A673 (cell line): ENCODE data around the gene PARP6. TPM values are rescaled to one million over a fixed set of nuclear protein-coding genes. Genes with fewer than 3 reads are reported as not detected.

Experiments
- BruUV-seq: library from RNA; stranded (reverse); fragments of 400-500 nt; replicated peaks from 2 replicates; lab custom pipeline; 2021; lab: Mats Ljungman, UMichigan
- CTCF ChIA-PET: fragments of 300-600 bp; sonication (Branson Sonifier 250); formaldehyde crosslinking; loops from one replicate; lab custom pipeline; 2022; ENCODE audit warnings: antibody characterized with exemption; lab: Charles Lee
- POLR2A ChIA-PET: fragments of 300-600 bp; sonication (Branson Sonifier 250); formaldehyde crosslinking; loops from one replicate; lab custom pipeline; 2022; ENCODE audit warnings: antibody characterized with exemption; ENCODE audit not compliant: low non-redundant PET; lab: Charles Lee
- DNase-seq: peaks from one replicate; pipeline ENCODE4 v3.0.0-alpha.2; 2015; ENCODE audit warnings: low spot score
- H3K27ac ChIP-seq: fragments of 200-600 bp; sonication (generic); 2 replicates; pipeline ENCODE4 v1.5.1; 2016; ENCODE audit warnings: mixed run types, low read depth, mild to moderate bottlenecking, mixed read lengths, antibody characterized with exemption, low read length; ENCODE audit not compliant: poor library complexity, severe bottlenecking
- H3K27me3 ChIP-seq: fragments of 200-600 bp; sonication (generic); replicated peaks from 2 replicates; pipeline ENCODE4 v1.6.1; 2017; ENCODE audit warnings: mixed run types, low read depth, mild to moderate bottlenecking, mixed read lengths, antibody characterized with exemption, low read length; ENCODE audit not compliant: insufficient read depth, poor library complexity
- H3K36me3 ChIP-seq: fragments of 200-600 bp; sonication (generic); 2 replicates; pipeline ENCODE4 v1.6.1; 2016; ENCODE audit warnings: mixed run types, mild to moderate bottlenecking, mixed read lengths, antibody characterized with exemption, low read length; ENCODE audit not compliant: insufficient read depth, poor library complexity, severe bottlenecking
- H3K4me1 ChIP-seq: fragments of 200-600 bp; sonication (generic); 2 replicates; pipeline ENCODE4 v1.6.1; 2017; ENCODE audit warnings: mixed run types, mild to moderate bottlenecking, mixed read lengths, antibody characterized with exemption, low read length; ENCODE audit not compliant: insufficient read depth, poor library complexity, severe bottlenecking
- H3K4me3 ChIP-seq: fragments of 200-600 bp; sonication (generic); 2 replicates; pipeline ENCODE4 v1.5.1; 2016; ENCODE audit warnings: low read depth, mixed run types, mild to moderate bottlenecking, mixed read lengths, low read length; ENCODE audit not compliant: poor library complexity, severe bottlenecking
- H3K9me3 ChIP-seq: fragments of 200-600 bp; sonication (generic); 2 replicates; pipeline ENCODE4 v1.6.1; 2016; ENCODE audit warnings: mixed run types, low read depth, mild to moderate bottlenecking, mixed read lengths, antibody characterized with exemption, low read length; ENCODE audit not compliant: poor library complexity, severe bottlenecking
- EZH2 ChIP-seq: fragments of 200-600 bp; sonication (generic); IDR thresholded peaks from 2 replicates; pipeline ENCODE4 v1.6.1; 2017; ENCODE audit warnings: borderline replicate concordance, low read depth, mild to moderate bottlenecking, mixed read lengths, antibody characterized with exemption, low read length; ENCODE audit not compliant: poor library complexity, severe bottlenecking
- intact Hi-C: fragments of 100-400 bp; cut with micrococcal nuclease; formaldehyde crosslinking; loops from one replicate; pipeline ENCODE4 v1.10.0; 2022; ENCODE audit not compliant: unreplicated experiment
- total RNA-seq: library from RNA; stranded (reverse); gene quantifications from 2 replicates; pipeline ENCODE4 v1.2.3, GENCODE V29; 2021
- TF ChIP-seq, protein P1 (sequence below): fragments of 300-800, 200-600 bp; sonication (generic); conservative IDR thresholded peaks from 2 replicates; pipeline ENCODE4 v1.5.1; 2017; ENCODE audit warnings: low read depth, mild to moderate bottlenecking, antibody characterized with exemption, low read length, moderate library complexity, mixed read lengths

PARP6 gene
- total RNA-seq, 1 experiment from 2014 or later = 71.4 TPM

- Histone ChIP-seq H3K36me3 (peaks cover 100% of the 10 kb centered on the region), H3K27ac (no peak overlapping the region), H3K9me3 (no peaks in the 10 kb centered on the region), H3K4me1 (no peaks in the 10 kb centered on the region), H3K4me3 (no peak overlapping the region), H3K27me3 (no peaks in the 10 kb centered on the region)
- TF ChIP-seq, protein P1, sequence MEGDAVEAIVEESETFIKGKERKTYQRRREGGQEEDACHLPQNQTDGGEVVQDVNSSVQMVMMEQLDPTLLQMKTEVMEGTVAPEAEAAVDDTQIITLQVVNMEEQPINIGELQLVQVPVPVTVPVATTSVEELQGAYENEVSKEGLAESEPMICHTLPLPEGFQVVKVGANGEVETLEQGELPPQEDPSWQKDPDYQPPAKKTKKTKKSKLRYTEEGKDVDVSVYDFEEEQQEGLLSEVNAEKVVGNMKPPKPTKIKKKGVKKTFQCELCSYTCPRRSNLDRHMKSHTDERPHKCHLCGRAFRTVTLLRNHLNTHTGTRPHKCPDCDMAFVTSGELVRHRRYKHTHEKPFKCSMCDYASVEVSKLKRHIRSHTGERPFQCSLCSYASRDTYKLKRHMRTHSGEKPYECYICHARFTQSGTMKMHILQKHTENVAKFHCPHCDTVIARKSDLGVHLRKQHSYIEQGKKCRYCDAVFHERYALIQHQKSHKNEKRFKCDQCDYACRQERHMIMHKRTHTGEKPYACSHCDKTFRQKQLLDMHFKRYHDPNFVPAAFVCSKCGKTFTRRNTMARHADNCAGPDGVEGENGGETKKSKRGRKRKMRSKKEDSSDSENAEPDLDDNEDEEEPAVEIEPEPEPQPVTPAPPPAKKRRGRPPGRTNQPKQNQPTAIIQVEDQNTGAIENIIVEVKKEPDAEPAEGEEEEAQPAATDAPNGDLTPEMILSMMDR = no peak
- no peak for TF ChIP-seq EZH2
- BruUV-seq = no TSS peak
- POLR2A ChIA-PET = interaction anchor here (0.5 kb wide), 1 partner anchor 91 kb away, joined by 3 read pairs; no protein-coding TSS in a partner anchor
- CTCF ChIA-PET = no interaction called here
- intact Hi-C loops = no loop called here
- no peak for DNase-seq
Observed at GRCh38 chr15:72206677-72207000, 65.7 kb downstream of the PARP6 start.

GRCh38 chr15:72205896-72206676 lies 66.3 kb downstream of the PARP6 start:
- H3K27ac ChIP-seq = no peak overlapping the region
- intact Hi-C loops = no loop called here

GRCh38 chr15:72205273-72205672 lies 67.1 kb downstream of the PARP6 start:
- intact Hi-C loops = no loop called here
- Histone ChIP-seq H3K36me3 (peaks cover 100% of the 10 kb centered on the region), H3K27ac (no peak overlapping the region), H3K27me3 (no peaks in the 10 kb centered on the region), H3K4me3 (no peak overlapping the region), H3K9me3 (no peaks in the 10 kb centered on the region), H3K4me1 (no peaks in the 10 kb centered on the region)
- TF ChIP-seq, protein P1 = no peak
- no peak for TF ChIP-seq EZH2
- POLR2A ChIA-PET = no interaction called here
- DNase-seq = no peak
- no TSS peak for BruUV-seq
- CTCF ChIA-PET = no interaction called here

More at GRCh38 chr15:72205896-72206676, 66.3 kb downstream of the PARP6 start:
- Histone ChIP-seq H3K36me3 (peaks cover 100% of the 10 kb centered on the region), H3K27me3 (no peaks in the 10 kb centered on the region), H3K9me3 (no peaks in the 10 kb centered on the region), H3K4me1 (no peaks in the 10 kb centered on the region), H3K4me3 (no peak overlapping the region)
- BruUV-seq = no TSS peak
- ChIA-PET CTCF (no interaction called here), POLR2A (interaction anchor here (0.5 kb wide), 1 partner anchor 92 kb away, joined by 3 read pairs; no protein-coding TSS in a partner anchor)
- no peak for DNase-seq
- no peak for TF ChIP-seq EZH2
- TF ChIP-seq, protein P1 = no peak
